GM21526 (cell line): Measurements from ENCODE around the gene PKN1.
A peak's percentile ranks its signal among the peaks of the same experiment; 100 is the strongest.

Experiments
- ATAC-seq: cut with Tn5 transposase; IDR thresholded peaks from one replicate; pipeline ENCODE4 v1.9.1; 2021; ENCODE audit warnings: moderate library complexity; ENCODE audit not compliant: unreplicated experiment, low FRiP score

Gene PKN1

DNA sequence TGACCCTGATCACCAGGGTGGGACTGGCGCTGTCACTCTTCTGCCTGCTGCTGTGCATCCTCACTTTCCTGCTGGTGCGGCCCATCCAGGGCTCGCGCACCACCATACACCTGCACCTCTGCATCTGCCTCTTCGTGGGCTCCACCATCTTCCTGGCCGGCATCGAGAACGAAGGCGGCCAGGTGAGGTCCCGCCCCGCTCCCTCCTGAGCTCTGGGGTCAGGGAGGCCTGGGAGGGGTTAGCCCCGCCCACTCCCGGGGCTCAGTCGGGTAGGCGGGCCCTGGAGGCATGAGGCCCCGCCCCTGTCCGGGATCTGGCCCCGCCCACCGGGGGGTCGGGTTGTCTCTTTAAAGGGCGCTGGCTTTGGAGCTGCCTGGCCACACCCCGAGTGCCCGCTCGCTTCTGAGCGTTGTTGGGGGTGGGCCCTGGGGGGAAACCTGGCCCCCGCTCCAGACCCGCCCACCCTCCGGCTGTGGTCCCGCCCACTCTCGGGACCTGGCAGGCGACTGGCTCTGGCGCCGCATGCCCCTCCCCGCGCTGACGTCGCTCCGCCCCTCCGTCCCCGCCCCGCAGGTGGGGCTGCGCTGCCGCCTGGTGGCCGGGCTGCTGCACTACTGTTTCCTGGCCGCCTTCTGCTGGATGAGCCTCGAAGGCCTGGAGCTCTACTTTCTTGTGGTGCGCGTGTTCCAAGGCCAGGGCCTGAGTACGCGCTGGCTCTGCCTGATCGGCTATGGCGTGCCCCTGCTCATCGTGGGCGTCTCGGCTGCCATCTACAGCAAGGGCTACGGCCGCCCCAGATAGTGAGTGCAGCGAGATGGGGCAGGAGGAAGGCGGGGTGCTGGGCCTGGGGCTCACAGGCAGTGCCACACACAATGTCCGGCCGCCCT is 27.1 kb upstream of the PKN1 start:
- peak; percentile 53 for ATAC-seq

DNA sequence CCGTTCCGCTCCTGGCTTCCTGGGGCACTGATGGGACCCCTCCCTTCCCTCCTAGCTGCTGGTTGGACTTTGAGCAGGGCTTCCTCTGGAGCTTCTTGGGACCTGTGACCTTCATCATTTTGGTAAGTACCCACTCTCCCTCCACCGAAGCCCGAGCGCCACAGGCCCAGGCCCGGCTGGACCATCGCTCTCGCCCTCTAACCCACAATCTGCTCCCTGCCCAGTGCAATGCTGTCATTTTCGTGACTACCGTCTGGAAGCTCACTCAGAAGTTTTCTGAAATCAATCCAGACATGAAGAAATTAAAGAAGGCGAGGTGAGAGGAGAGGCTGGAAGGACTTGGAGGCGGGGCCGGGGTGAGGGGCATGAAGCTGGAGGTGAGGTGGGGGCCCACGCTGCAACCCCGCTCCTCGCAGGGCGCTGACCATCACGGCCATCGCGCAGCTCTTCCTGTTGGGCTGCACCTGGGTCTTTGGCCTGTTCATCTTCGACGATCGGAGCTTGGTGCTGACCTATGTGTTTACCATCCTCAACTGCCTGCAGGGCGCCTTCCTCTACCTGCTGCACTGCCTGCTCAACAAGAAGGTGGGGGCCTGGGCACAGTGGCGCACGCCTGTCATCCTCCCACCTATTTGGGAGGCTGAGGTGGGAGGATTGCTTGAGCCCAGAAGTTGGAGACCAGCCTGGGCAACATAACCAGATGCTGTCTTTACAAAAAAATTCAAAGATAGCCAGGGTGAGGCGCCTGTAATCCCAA is 26.3 kb upstream of the PKN1 start:
- no peak for ATAC-seq

DNA sequence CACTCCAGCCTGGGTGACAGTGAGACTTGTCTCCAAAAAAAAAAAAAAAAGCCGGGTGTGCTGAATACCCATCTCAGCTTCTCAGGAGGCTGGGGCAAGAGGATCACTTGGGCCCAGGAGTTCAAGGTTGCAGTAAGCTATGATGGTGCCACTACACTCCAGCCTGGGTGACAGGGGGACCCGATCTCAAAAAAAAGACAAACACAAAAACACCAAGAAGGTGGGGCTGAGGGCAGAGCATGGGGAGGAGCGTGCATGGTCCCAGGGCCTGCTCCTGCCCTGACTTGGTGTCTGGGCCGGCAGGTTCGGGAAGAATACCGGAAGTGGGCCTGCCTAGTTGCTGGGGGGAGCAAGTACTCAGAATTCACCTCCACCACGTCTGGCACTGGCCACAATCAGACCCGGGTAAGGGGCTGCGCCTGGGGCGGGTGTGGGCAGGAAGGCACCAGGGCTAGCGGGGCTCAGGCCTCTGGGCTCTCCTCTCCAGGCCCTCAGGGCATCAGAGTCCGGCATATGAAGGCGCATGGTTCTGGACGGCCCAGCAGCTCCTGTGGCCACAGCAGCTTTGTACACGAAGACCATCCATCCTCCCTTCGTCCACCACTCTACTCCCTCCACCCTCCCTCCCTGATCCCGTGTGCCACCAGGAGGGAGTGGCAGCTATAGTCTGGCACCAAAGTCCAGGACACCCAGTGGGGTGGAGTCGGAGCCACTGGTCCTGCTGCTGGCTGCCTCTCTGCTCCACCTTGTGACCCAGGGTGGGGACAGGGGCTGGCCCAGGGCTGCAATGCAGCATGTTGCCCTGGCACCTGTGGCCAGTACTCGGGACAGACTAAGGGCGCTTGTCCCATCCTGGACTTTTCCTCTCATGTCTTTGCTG is 25.3 kb upstream of the PKN1 start:
- no peak for ATAC-seq

DNA sequence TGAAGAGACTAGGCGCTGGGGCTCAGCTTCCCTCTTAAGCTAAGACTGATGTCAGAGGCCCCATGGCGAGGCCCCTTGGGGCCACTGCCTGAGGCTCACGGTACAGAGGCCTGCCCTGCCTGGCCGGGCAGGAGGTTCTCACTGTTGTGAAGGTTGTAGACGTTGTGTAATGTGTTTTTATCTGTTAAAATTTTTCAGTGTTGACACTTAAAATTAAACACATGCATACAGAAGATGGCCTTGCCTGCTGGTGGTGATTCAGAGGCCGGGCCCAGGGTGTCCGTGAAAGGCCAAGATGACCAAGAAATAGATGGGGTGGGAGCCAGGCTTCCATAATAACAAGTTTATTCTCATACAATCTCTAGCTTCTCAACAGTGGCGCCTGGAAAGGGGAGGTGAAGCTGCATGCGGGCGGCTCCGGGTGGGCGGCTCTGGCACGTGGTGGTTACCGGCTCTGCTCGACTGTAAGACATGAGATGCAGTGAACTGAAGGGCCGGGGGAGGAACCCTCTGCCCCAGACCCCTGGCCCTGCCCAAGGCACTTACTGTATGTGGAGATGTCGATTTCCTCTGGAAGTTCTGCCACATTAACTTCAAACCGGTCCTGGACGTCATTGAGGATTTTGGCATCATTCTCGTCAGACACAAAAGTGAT is 24.5 kb upstream of the PKN1 start:
- no peak for ATAC-seq

GRCh38 chr19:14409146-14410023 is 23.7 kb upstream of the PKN1 start:
- no peak for ATAC-seq

DNA sequence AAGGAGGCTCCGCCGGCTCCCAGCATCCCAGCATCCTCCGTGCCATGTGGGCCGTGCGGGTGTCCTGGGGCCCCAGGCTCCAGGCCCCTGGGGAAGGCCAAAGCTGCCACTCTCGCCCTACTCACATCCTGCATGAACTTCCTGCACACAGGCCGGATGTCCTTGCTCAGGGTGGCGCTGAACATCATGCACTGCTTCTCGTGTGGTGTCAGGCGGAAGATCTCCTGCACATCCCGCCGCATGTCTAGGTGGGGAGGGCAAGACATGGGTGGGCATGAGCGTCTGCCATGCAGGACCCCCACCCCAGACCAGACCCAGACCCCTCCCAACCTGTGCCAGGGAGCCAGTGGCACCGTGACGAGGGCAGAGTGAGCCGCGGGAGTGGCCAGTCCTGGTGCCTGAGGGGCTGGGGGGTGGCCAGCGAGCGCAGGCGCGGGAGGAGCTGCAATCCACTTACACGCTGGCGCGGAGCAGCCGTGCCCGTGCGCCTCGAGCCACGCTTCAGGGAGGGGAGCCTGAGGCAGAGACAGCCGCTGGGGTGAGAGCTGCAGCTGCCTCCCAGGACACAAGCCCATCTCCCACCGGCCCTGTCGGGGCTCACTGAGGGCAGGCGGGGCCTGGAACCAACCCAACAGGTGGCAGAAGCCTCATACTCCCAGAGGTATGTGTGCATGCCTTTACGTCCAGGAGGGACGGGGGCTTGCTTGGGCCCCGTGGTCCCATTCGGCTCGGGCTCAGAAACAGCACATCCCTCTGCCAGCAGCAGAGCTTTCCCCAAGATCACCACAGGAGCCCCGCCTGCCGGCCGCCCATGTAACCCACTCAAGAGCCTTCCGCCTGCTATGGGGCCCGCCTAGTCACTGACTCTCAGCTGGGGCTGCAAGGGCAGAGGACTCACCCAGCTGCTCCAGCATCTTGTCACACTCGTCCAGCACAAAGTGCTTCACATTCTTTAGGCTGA is 22.7 kb upstream of the PKN1 start:
- no peak for ATAC-seq

DNA sequence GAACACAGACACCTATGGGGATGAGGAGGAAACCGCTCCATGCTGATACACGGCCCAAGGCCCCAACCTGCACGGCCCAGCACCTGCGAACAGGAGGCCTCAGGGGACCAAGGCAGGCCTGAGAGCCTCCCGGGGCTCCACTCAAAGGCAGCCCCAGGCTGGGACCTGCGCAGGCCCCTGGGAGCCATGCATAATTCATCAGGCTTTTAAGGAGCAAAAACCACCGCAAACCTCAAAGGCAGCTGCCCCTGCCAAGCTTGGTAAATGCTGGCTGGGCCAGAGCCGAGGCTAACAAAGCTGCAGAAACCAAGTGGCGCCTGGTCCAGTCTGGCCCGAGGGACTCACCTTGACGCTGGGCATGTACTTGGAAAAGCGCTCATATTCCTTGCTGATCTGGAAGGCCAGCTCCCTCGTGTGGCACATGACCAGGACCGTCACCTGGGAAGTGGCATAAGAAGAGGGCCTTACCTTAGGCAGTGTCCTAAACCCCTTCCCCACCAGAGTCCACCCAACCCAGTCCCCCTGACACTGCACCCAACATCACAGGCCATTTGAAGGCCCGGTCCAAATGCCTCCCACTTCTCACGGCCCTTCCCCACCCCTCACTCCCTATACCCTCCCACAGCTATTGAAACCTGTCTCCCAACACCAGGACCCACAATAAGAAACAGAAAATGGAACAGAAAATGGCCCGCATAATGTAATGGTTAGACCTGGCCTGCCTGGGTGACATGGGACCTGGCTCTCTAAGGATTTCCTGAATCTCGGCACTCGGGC is 21.8 kb upstream of the PKN1 start:
- ATAC-seq: no peak

DNA sequence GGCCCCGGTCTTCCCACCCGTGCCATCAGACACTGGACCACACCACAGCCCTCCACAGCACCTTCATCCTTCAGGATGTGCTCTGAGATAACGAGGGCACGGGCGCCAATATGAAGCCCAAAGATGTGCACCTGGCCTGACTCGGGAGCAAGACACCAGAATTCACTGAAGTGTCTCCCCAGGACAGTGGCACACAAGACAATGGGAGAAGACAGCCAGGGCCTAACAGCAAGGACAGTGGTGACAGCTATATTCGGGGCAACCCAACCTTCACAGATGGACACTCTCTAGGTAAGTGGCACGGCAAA is 21.2 kb upstream of the PKN1 start:
- no peak for ATAC-seq

DNA sequence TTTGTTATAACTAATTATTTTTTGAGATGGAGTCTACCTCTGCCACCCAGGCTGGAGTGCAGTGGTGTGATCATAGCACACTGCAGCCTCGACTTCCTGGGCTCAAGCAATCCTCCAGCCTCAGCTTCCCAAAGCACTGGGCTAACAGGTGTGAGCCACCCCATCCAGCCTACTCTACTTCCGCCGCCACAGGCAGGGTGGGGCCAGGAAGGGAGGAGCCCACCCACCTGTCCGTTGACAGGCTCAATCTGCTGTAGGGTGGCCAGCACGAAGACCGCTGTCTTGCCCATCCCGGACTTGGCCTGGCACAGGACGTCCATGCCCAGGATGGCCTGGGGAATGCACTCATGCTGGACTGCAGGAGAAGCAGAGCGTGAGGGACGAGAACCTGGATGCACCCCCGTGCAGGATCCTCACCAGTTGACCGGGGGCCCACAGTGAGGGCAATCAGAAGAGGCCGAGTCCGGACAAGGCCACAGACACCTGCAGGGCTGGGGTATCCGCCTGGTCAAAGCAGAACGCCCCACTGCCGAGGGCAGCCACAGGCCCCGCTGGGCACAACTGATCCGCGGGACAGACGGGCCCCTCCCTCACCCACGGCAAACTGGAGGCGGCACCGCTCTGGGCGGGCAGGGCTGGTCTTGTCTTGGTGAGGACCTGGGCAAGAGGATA is 20.6 kb upstream of the PKN1 start:
- ATAC-seq: no peak

DNA sequence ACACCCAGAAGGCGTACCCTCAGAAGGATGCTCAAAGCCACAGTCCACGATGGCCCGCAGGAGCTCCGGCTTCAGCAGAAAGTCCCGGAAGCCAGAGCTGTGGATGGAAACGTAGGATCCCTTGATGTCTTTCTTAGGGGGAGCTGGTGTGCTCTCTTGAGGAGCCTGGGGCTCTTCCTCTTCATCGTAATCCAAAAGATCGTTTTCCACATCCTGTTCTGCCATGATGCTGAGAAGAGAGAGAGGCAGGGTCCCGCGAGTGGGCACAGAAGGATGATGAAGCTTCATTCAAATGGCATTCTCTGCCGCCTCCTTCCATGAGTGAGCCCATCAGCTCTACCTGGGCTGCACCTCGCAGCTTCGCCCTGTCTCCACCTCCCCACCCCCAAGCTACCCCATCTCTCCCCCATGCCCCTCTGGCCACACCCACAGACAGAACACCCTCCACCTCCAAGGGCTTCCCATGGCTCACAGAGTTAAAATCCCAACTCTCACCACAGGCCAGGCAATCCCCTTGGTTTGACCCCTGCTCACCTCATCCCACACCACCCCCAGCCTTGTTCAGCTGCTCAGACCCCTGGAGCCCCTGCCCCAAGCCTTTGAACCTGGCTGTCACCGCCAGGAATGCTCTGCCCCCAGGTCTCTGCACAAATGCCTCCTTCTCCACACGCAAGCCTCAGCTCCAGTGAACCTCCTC is 20.0 kb upstream of the PKN1 start:
- ATAC-seq: no peak

DNA sequence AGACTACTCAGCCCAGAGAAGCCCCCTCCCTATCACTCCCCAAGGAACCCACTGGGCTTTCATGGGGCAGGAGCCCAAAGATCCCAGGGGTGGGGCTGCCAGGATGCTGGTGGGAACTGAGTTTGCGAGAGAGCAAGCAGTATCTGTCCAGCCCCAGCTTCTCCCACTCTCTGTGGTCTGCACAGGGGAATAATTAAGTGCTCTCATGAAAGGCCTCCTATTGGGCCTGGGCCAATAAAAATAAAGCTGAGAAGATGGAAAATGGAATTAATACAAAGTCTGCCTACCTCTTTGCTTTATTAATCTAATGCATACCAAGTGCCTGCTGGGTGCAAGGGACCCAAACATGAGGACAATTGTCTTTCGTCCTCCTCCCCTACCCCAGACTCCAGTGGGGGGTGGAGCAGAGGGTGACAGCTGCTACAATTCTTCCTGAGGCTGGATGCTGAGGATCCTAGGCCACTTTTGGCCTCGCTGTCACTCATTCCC is 19.4 kb upstream of the PKN1 start:
- no peak for ATAC-seq

DNA sequence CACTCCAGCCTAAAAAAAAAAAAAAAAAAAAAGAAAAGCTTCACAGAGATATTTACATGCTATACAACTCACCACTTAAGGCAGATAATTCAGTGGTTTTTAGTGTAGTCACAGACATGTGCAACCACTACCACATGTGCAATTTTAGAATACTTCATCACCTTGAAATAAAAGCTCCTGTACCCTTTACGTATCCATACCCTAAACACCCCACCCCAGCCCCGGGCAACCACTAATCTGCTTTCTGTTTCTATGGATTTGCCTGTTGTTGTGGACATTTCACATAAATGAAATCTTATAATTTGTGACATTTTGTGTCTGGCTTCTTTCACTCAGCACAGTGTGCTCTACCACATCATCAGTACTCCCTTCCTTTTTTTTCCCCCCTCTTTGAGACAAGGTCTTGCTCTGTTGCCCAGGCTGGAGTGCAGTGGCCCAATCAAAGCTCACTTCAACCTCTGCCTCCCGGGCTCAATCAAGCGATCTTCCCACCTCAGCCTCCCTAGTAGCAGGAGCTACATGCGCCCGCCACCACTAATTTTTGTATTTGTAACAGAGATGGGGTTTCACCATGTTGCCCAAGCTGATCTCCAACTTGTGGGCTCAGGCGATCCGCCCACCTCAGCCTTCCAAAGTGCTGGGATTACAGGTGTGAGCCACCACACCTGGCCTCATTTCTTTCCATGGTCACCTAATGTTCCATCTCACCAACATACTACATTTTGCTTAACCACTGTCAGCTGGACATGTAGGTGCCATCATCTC is 18.0 kb upstream of the PKN1 start:
- ATAC-seq: no peak

DNA sequence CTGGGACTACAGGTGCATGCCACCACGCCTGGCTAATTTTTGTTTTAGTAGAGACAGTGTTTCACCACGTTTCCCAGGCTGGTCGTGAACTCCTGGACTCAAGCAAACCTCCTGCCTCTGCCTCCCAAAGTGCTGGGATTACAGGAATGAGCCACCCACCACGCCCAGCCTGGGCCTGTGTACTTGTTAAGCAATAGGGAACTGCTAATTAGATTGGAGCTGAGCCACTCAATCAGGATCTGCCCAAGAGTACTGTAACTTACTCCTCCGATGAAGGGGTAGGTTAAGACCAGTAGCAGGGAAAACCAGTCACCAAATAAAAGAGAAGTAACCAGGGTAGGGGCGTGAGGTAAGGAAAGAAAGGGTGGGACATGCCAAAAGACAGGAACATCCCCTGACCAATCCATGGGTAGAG is 16.3 kb upstream of the PKN1 start:
- no peak for ATAC-seq

DNA sequence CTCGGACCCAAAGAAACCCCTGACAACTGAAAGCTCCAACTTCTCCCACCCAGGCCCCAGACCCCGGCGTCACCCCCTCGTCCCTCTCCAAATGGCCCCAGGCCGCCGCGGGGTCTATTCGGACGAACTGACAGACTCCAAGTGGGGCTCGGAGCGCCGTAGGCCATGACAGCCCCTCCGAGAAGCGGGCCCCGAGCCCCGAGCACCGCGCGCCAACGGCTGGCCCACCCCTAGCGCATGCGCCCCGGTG is 14.3 kb upstream of the PKN1 start:
- ATAC-seq: peak; percentile 28

- peak; percentile 80 for ATAC-seq
These were observed 13.8 kb upstream of the PKN1 start, which contains the start of gene DDX39A for GRCh38 chr19:14419106-14419813. Gene DDX39A (minus strand): TSS chr19:14419341. CDS start chr19:14413220, 6,121 bp downstream.
